CD4-positive, alpha-beta T cell (primary cell): Measurements from ENCODE around the gene TBRG4. TPM values are rescaled to one million over a fixed set of nuclear protein-coding genes. Genes with fewer than 3 reads are reported as not detected.

Experiments used
- ATAC-seq: fragments of 200-7000 bp; cut with Tn5 transposase; one replicate; pipeline ENCODE4 v1.10.0; 2022; ENCODE audit warnings: mild to moderate bottlenecking; ENCODE audit not compliant: poor library complexity
- CTCF ChIA-PET: fragments of 350-600 bp; sonication (Branson Sonifier 250); formaldehyde crosslinking; loops from one replicate; lab custom pipeline; 2021; ENCODE audit warnings: antibody characterized with exemption, inconsistent platforms; lab: Charles Lee
- POLR2A ChIA-PET: fragments of 350-600 bp; sonication (Branson Sonifier 250); formaldehyde crosslinking; loops from one replicate; lab custom pipeline; 2021; ENCODE audit warnings: antibody characterized with exemption, inconsistent platforms; lab: Charles Lee
- DNase-seq, 14 experiments: peaks; one replicate each; pipeline ENCODE4 v3.0.0-alpha.2; 2013 to 2020; ENCODE audit warnings: mixed read lengths in 2 of 14
- H3K27ac ChIP-seq, 2 donors: one replicate each; pipeline versions ENCODE4 v1.5.1 to v1.7.0; 2013; ENCODE audit warnings: low read length in 2 of 2, low read depth in 1 of 2, mild to moderate bottlenecking in 1 of 2
- H3K27me3 ChIP-seq, 2 experiments: 1 replicate in 1 of 2; 2 replicates in 1 of 2; pipeline versions ENCODE4 v1.6.1 to v1.7.0; 2013; ENCODE audit warnings: low read length in 2 of 2, control low read depth in 1 of 2, mild to moderate bottlenecking in 1 of 2, moderate library complexity in 1 of 2; ENCODE audit not compliant: insufficient read depth in 2 of 2, control insufficient read depth in 1 of 2
- H3K36me3 ChIP-seq: one replicate; pipeline ENCODE4 v1.6.1; 2013; ENCODE audit warnings: low read length, control low read depth; ENCODE audit not compliant: insufficient read depth
- H3K4me1 ChIP-seq: one replicate; pipeline ENCODE4 v1.6.1; 2013; ENCODE audit warnings: low read length, control low read depth; ENCODE audit not compliant: insufficient read depth
- H3K4me3 ChIP-seq: one replicate; pipeline ENCODE4 v1.5.1; 2013; ENCODE audit warnings: mild to moderate bottlenecking, low read length, moderate library complexity
- H3K9me3 ChIP-seq, 2 experiments: 1 replicate in 1 of 2; 2 replicates in 1 of 2; pipeline versions ENCODE4 v1.6.1 to v1.7.0; 2013; ENCODE audit warnings: low read length in 2 of 2, mild to moderate bottlenecking in 2 of 2, control low read depth in 1 of 2, moderate library complexity in 1 of 2; ENCODE audit not compliant: control insufficient read depth in 1 of 2, insufficient read depth in 1 of 2
- H3K27ac Mint-ChIP-seq: one replicate; pipeline ENCODE4 v1.8.0; 2020; ENCODE audit warnings: mixed read lengths
- H3K27me3 Mint-ChIP-seq: one replicate; pipeline ENCODE4 v1.8.0; 2021; ENCODE audit warnings: mixed read lengths
- H3K36me3 Mint-ChIP-seq: one replicate; pipeline ENCODE4 v1.8.0; 2021; ENCODE audit warnings: low read depth, mixed read lengths
- H3K4me1 Mint-ChIP-seq: one replicate; pipeline ENCODE4 v1.8.0; 2021; ENCODE audit warnings: low read depth, mixed read lengths
- H3K4me3 Mint-ChIP-seq: one replicate; pipeline ENCODE4 v1.8.0; 2020; ENCODE audit warnings: mild to moderate bottlenecking, mixed read lengths
- H3K9me3 Mint-ChIP-seq: one replicate; pipeline ENCODE4 v1.8.0; 2020; ENCODE audit warnings: mixed read lengths
- CTCF ChIP-seq: fragments of 200-600 bp; IDR thresholded peaks from one replicate; pipeline ENCODE4 v1.8.0; 2022; ENCODE audit warnings: antibody characterized with exemption, mild to moderate bottlenecking
- intact Hi-C, 2 experiments: fragments of 100-400 bp; cut with DNase I in 1 of 2; cut with micrococcal nuclease in 1 of 2; formaldehyde crosslinking; loops; one replicate each; pipeline versions ENCODE4 v1.15.1 to v1.9.0; 2023 to 2025; cut with DNase I, micrococcal nuclease
- total RNA-seq, 174 experiments: library from RNA in 2 of 174; stranded (reverse) in 2 of 174; gene quantifications; one replicate each; pipeline ENCODE4 v1.2.3 and lab custom pipeline; 2021 to 2026

Gene TBRG4
- total RNA-seq, 2 experiments from 2014 or later: 104 to 105 TPM

GRCh38 chr7:45138433-45139267, 27.2 kb upstream of the TBRG4 start:
- POLR2A ChIA-PET: no interaction called here

GRCh38 chr7:45136106-45137060, 24.9 kb upstream of the TBRG4 start:
- no peaks in the 10 kb centered on the region for H3K36me3 ChIP-seq
- Mint-ChIP-seq H3K36me3 (no peaks in the 10 kb centered on the region), H3K9me3 (no peaks in the 10 kb centered on the region), H3K4me1 (peaks cover 5% of the 10 kb centered on the region), H3K27me3 (no peaks in the 10 kb centered on the region), H3K27ac (no peak overlapping the region), H3K4me3 (no peak overlapping the region)
- ChIA-PET POLR2A (interaction anchor here (0.7 to 2.2 kb wide), 8 partner anchors 25 to 530 kb away, joined by 3 to 25 read pairs (median 5); partner anchors contain the start of genes H2AZ2, OGDH and TBRG4), CTCF (interaction anchor here (0.6 to 4.5 kb wide), 34 partner anchors 9 to 494 kb away, joined by 3 to 60 read pairs (median 4); partner anchors contain the start of genes H2AZ2 and TBRG4)
- intact Hi-C loops: loop anchor here (1.0 kb wide), 5 partner anchors 56 to 548 kb away; no protein-coding TSS in a partner anchor
- peak; percentile 80 for TF ChIP-seq CTCF
- no peak overlapping the region for H3K27ac ChIP-seq
- ATAC-seq (peak; percentile 99), DNase-seq (peak; percentile 48 to 91 (median 61))
- H3K4me1 ChIP-seq: peaks cover 9% of the 10 kb centered on the region
- no peak overlapping the region for H3K4me3 ChIP-seq
- H3K9me3 ChIP-seq: no peaks in the 10 kb centered on the region
- H3K27me3 ChIP-seq: no peaks in the 10 kb centered on the region

More at GRCh38 chr7:45138433-45139267, 27.2 kb upstream of the TBRG4 start:
- intact Hi-C loops: no loop called here
- DNase-seq: no peak
- H3K4me1 ChIP-seq: peaks cover 9% of the 10 kb centered on the region
- CTCF ChIA-PET: interaction anchor here (0.6 to 4.5 kb wide), 2 partner anchors 165 to 723 kb away, joined by 5 to 60 read pairs; no protein-coding TSS in a partner anchor
- H3K9me3 ChIP-seq: no peaks in the 10 kb centered on the region
- no peaks in the 10 kb centered on the region for H3K9me3 Mint-ChIP-seq
- no peaks in the 10 kb centered on the region for H3K36me3 Mint-ChIP-seq
- H3K4me3 ChIP-seq: no peak overlapping the region
- H3K27me3 Mint-ChIP-seq: no peaks in the 10 kb centered on the region
- no peaks in the 10 kb centered on the region for H3K27me3 ChIP-seq
- no peak overlapping the region for H3K4me3 Mint-ChIP-seq
- no peak for TF ChIP-seq CTCF
- ATAC-seq: no peak
- H3K27ac ChIP-seq: no peak overlapping the region
- peaks cover 5% of the 10 kb centered on the region for H3K4me1 Mint-ChIP-seq
- no peaks in the 10 kb centered on the region for H3K36me3 ChIP-seq
- no peak overlapping the region for H3K27ac Mint-ChIP-seq

- intact Hi-C loops: loop anchor here in 1 of 2 experiments (2.0 kb wide), 2 partner anchors 21 to 53 kb away; no protein-coding TSS in a partner anchor
- no peak overlapping the region for H3K4me3 Mint-ChIP-seq
- H3K27me3 Mint-ChIP-seq: no peaks in the 10 kb centered on the region
- DNase-seq (no peak), ATAC-seq (no peak)
- Histone ChIP-seq H3K27me3 (no peaks in the 10 kb centered on the region), H3K36me3 (no peaks in the 10 kb centered on the region), H3K27ac (no peak overlapping the region), H3K9me3 (no peaks in the 10 kb centered on the region), H3K4me3 (no peak overlapping the region), H3K4me1 (peaks cover 7% of the 10 kb centered on the region)
- TF ChIP-seq CTCF: no peak
- H3K9me3 Mint-ChIP-seq: no peaks in the 10 kb centered on the region
- ChIA-PET CTCF (interaction anchor here (4.5 kb wide), 1 partner anchor 160 kb away, joined by 60 read pairs; no protein-coding TSS in a partner anchor), POLR2A (interaction anchor here (1.0 kb wide), 1 partner anchor 155 kb away, joined by 3 read pairs; the partner anchor contains the start of gene MYO1G)
- no peak overlapping the region for H3K27ac Mint-ChIP-seq
- peaks cover 5% of the 10 kb centered on the region for H3K4me1 Mint-ChIP-seq
- no peaks in the 10 kb centered on the region for H3K36me3 Mint-ChIP-seq
Observed at GRCh38 chr7:45133877-45134276, 22.4 kb upstream of the TBRG4 start.
